ENCODE results near the gene SHD.

SHD gene

DNA sequence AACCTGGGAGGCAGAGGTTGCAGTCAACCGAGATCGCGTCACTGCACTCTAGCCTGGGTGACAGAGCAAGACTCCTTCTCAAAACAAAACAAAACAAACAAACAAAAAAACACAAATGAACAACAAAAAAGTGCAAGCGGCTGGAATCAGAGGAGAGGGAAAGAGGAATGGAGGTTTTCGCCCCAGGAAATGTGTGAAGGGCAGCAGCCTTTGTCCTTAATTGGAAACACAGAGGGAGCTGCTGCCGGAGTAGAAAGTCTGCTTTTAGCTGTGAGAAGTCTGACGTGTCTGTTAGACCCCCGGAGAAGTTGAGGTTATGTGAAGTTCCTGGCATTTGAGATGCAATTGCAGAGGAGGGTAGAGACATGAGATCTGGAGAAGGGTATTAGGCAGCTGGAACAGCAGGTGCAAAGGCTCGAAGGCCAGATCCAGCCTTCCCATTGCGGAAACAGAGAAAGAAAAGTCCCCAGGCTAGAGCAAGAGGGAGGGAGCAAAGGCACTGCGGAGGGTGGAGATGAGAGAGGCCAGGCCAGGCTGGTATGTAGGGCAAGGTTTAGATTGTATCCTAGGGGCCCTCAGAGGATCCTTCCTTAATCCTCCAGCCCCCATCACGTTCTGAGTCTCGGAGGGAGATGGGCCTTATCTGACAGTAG is 22.6 kb downstream of the SHD start:
- WGBS, 2 donors (ENCODE audit: extremely low coverage in 2 of 2, insufficient read length in 2 of 2, insufficient replicate concordance in 1 of 2): no CpG with 5 or more reads among the region's 13 CpGs
- Histone ChIP-seq H3K4ac (ENCODE audit: low read length) (no peak overlapping the region), H2BK120ac (ENCODE audit: low read depth, low read length) (no peak overlapping the region), H2BK5ac (ENCODE audit: low read length) (no peak overlapping the region), H2AFZ (ENCODE audit: low read length) (peak overlapping the region; percentile 88), H3K23ac (ENCODE audit: low read depth, low read length, poor library complexity) (no peak overlapping the region), H3K4me1 (ENCODE audit: control insufficient read depth in 2 of 2, insufficient read depth in 1 of 2, low read depth in 1 of 2, low read length in 2 of 2) (peaks cover 7% of the 10 kb centered on the region in 2 donors), H2BK15ac (ENCODE audit: low read length) (no peak overlapping the region), H3K4me3 (ENCODE audit: low read length in 2 of 2) (peak overlapping the region; percentile 1 to 26), H3K9ac (ENCODE audit: low read depth, low read length, poor library complexity) (no peak overlapping the region), H3K36me3 (replicated peaks in 1 of 2; ENCODE audit: control insufficient read depth in 2 of 2, insufficient read depth in 2 of 2, low read length in 2 of 2) (peaks cover 5 to 9% of the 10 kb centered on the region in 2 donors), H2BK12ac (ENCODE audit: low read length) (no peak overlapping the region), H3K27ac (replicated peaks; ENCODE audit: low read length) (no peak overlapping the region), H3K18ac (ENCODE audit: low read length) (peak overlapping the region; percentile 11), H3K9me3 (replicated peaks in 1 of 2; ENCODE audit: control insufficient read depth in 2 of 2, insufficient read depth in 1 of 2, low read depth in 1 of 2, low read length in 2 of 2) (no peaks in the 10 kb centered on the region), H3K27me3 (ENCODE audit: control insufficient read depth in 3 of 3, insufficient read depth in 3 of 3, low read depth in 1 of 3, low read length in 3 of 3) (no peaks in the 10 kb centered on the region), H3K79me1 (ENCODE audit: low read depth, low read length) (peaks cover 4% of the 10 kb centered on the region), H2AK5ac (ENCODE audit: low read depth, low read length) (no peak overlapping the region), H3K4me2 (ENCODE audit: insufficient read depth, low read length, poor library complexity, severe bottlenecking) (no peak overlapping the region), H3K14ac (ENCODE audit: low read length) (no peak overlapping the region), H4K91ac (ENCODE audit: low read depth, low read length, poor library complexity) (no peak overlapping the region), H4K8ac (ENCODE audit: low read depth, low read length) (no peak overlapping the region)
- no peak for DNase-seq (ENCODE audit: low spot score)

DNA sequence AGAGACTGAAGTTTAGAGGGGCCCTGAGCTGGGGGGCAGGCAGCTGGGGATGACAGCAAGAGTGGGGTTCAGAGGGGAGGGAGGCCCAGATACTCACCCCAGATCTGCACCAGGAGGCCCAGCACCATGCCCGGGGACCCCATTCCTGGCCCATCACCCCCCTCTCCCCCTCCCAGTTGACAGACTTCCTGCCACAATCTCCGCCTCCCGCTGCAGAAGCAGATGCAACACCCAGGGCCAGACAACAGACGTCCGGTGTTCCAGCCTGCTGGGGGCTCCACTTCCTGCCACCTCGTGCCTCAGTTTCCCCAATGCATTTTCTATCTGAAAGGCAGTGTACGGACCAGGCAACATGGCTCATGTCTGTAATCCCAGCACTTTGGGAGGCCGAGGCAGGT is 23.2 kb downstream of the SHD start, which contains the start of gene TMIGD2:
TSS of gene TMIGD2 (minus strand) at position 147 of the 398 bp plus-strand sequence. CDS start at position 143, 4 bp downstream.
- WGBS, 2 donors (ENCODE audit: extremely low coverage in 2 of 2, insufficient read length in 2 of 2, insufficient replicate concordance in 1 of 2): no CpG with 5 or more reads among the region's 8 CpGs
- no peak within 1 kb of the TSS for H2BK12ac ChIP-seq (ENCODE audit: low read length)
- no peak within 1 kb of the TSS for H2BK5ac ChIP-seq (ENCODE audit: low read length)
- H3K36me3 ChIP-seq (replicated peaks in 1 of 2; ENCODE audit: control insufficient read depth in 2 of 2, insufficient read depth in 2 of 2, low read length in 2 of 2): peaks cover 9 to 14% of the 10 kb centered on the region in 2 donors
- H3K79me1 ChIP-seq (ENCODE audit: low read depth, low read length): peaks cover 4% of the 10 kb centered on the region
- no peak within 1 kb of the TSS for H4K8ac ChIP-seq (ENCODE audit: low read depth, low read length)
- no peak for DNase-seq (ENCODE audit: low spot score)
- H2BK15ac ChIP-seq (ENCODE audit: low read length): no peak within 1 kb of the TSS
- no peak within 1 kb of the TSS for H3K9ac ChIP-seq (ENCODE audit: low read depth, low read length, poor library complexity)
- H3K14ac ChIP-seq (ENCODE audit: low read length): no peak within 1 kb of the TSS
- no peak within 1 kb of the TSS for H2BK120ac ChIP-seq (ENCODE audit: low read depth, low read length)
- H3K4me2 ChIP-seq (ENCODE audit: insufficient read depth, low read length, poor library complexity, severe bottlenecking): no peak within 1 kb of the TSS
- no peak within 1 kb of the TSS for H3K23ac ChIP-seq (ENCODE audit: low read depth, low read length, poor library complexity)
- no peak within 1 kb of the TSS for H2AK5ac ChIP-seq (ENCODE audit: low read depth, low read length)
- H2AFZ ChIP-seq (ENCODE audit: low read length): peak within 1 kb of the TSS; percentile 88
- no peak within 1 kb of the TSS for H3K4ac ChIP-seq (ENCODE audit: low read length)
- peak within 1 kb of the TSS; percentile 11 for H3K18ac ChIP-seq (ENCODE audit: low read length)
- H3K9me3 ChIP-seq (replicated peaks in 1 of 2; ENCODE audit: control insufficient read depth in 2 of 2, insufficient read depth in 1 of 2, low read depth in 1 of 2, low read length in 2 of 2): no peaks in the 10 kb centered on the region
- H3K27me3 ChIP-seq (ENCODE audit: control insufficient read depth in 3 of 3, insufficient read depth in 3 of 3, low read depth in 1 of 3, low read length in 3 of 3): no peaks in the 10 kb centered on the region
- peaks cover 7% of the 10 kb centered on the region in 2 donors for H3K4me1 ChIP-seq (ENCODE audit: control insufficient read depth in 2 of 2, insufficient read depth in 1 of 2, low read depth in 1 of 2, low read length in 2 of 2)
- H3K4me3 ChIP-seq (ENCODE audit: low read length in 2 of 2): peak within 1 kb of the TSS; percentile 1 to 26
- H4K91ac ChIP-seq (ENCODE audit: low read depth, low read length, poor library complexity): no peak within 1 kb of the TSS
- H3K27ac ChIP-seq (replicated peaks; ENCODE audit: low read length): no peak within 1 kb of the TSS

DNA sequence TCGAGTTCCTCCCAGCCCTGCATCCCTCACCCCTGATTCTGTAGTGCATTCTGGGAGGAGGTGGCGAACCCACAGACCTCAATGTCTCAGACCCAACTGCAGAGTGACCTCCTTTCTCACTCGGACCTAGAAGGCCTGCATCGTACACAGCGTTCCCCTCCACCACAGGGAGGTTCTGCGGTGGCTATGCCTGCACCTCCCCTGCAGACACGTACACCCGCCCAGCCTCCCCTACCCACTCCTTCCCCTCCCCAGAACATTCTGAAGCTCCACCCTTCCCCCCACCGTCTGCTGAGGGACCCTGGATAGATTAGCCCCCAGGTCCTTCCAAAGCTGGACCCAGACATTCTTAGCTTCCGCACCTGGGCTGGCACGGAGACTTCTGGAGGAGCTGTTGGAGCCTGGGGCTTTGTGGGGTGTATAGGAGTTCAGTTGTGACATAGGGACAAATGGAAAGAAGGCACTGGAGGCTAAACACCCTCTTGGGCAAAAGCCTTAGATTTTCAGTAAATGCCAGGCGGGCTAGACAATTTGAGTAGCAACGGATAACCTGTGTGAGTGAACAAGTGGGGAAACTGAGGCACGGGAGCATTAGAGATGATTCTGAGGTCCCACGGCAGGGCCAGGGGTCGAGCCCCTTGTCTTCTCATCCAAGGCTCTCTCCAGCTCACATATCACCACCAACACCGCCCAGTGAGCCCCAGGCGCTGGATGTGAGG is 24.9 kb downstream of the SHD start:
- peak overlapping the region; percentile 15 for H3K18ac ChIP-seq (ENCODE audit: low read length)
- H2BK120ac ChIP-seq (ENCODE audit: low read depth, low read length): no peak overlapping the region
- H3K79me1 ChIP-seq (ENCODE audit: low read depth, low read length): peaks cover 4% of the 10 kb centered on the region
- H3K4ac ChIP-seq (ENCODE audit: low read length): no peak overlapping the region
- H2BK12ac ChIP-seq (ENCODE audit: low read length): peak overlapping the region; percentile 82
- H2AK5ac ChIP-seq (ENCODE audit: low read depth, low read length): peak overlapping the region; percentile 12
- H2BK15ac ChIP-seq (ENCODE audit: low read length): peak overlapping the region; percentile 2
- peaks cover 14 to 23% of the 10 kb centered on the region in 2 donors for H3K36me3 ChIP-seq (replicated peaks in 1 of 2; ENCODE audit: control insufficient read depth in 2 of 2, insufficient read depth in 2 of 2, low read length in 2 of 2)
- H3K4me2 ChIP-seq (ENCODE audit: insufficient read depth, low read length, poor library complexity, severe bottlenecking): peak overlapping the region; percentile 19
- no CpG with 5 or more reads among the region's 18 CpGs for WGBS, 2 donors (ENCODE audit: extremely low coverage in 2 of 2, insufficient read length in 2 of 2, insufficient replicate concordance in 1 of 2)
- H3K27ac ChIP-seq (replicated peaks; ENCODE audit: low read length): no peak overlapping the region
- no peak overlapping the region for H3K9ac ChIP-seq (ENCODE audit: low read depth, low read length, poor library complexity)
- H3K14ac ChIP-seq (ENCODE audit: low read length): no peak overlapping the region
- no peak overlapping the region for H4K8ac ChIP-seq (ENCODE audit: low read depth, low read length)
- H3K4me1 ChIP-seq (ENCODE audit: control insufficient read depth in 2 of 2, insufficient read depth in 1 of 2, low read depth in 1 of 2, low read length in 2 of 2): peaks cover 7% of the 10 kb centered on the region in 2 donors
- H4K91ac ChIP-seq (ENCODE audit: low read depth, low read length, poor library complexity): no peak overlapping the region
- peak overlapping the region; percentile 90 for H2AFZ ChIP-seq (ENCODE audit: low read length)
- no peak overlapping the region for H3K23ac ChIP-seq (ENCODE audit: low read depth, low read length, poor library complexity)
- no peaks in the 10 kb centered on the region for H3K27me3 ChIP-seq (ENCODE audit: control insufficient read depth in 3 of 3, insufficient read depth in 3 of 3, low read depth in 1 of 3, low read length in 3 of 3)
- no peak for DNase-seq (ENCODE audit: low spot score)
- peaks cover 0 to 2% of the 10 kb centered on the region in 2 donors for H3K9me3 ChIP-seq (replicated peaks in 1 of 2; ENCODE audit: control insufficient read depth in 2 of 2, insufficient read depth in 1 of 2, low read depth in 1 of 2, low read length in 2 of 2)
- no peak overlapping the region for H2BK5ac ChIP-seq (ENCODE audit: low read length)
- H3K4me3 ChIP-seq (ENCODE audit: low read length in 2 of 2): peak overlapping the region in 1 of 2 donors; percentile 46
